SK-N-MC (cell line): ENCODE results near the gene RELN.

ENCODE experiments used
- EZH2 ChIP-seq: fragments of 200-600 bp; sonication (generic); IDR thresholded peaks from one replicate; pipeline ENCODE4 v1.6.1; 2017; ENCODE audit warnings: antibody characterized with exemption
- POLR2AphosphoS5 ChIP-seq: IDR thresholded peaks from 2 replicates; pipeline ENCODE4 v1.6.1; 2012; ENCODE audit warnings: mild to moderate bottlenecking, low read depth, low read length, borderline replicate concordance

DNA sequence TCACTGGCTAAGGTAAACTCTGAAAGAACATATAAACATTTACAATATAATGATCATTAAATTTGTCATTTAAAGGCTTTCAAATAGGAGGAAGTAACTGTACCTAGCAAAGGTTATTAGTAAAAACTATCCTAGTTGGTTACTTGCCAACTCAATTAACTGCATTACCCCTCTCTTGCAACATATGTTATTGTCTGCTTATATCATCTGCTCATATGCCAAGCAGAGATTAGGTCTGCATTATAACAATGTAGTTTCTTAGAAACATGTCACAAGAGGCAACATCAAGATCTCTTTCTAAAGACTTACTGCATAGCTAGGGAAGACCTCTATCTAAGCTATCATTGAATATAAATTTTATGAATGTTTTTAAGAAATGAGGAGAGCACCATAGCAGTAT, 132.5 kb downstream of the RELN start:
- TF ChIP-seq POLR2AphosphoS5 (no peak), EZH2 (no peak)
